Measurements from ENCODE around the gene ZNF622.

ZNF622 gene

GRCh38 chr5:16428359-16428758 is 37.2 kb downstream of the ZNF622 start:
- in situ Hi-C loops (cut with HindIII; ENCODE audit: low sequenced_read_pairs) = no loop called here

GRCh38 chr5:16427587-16427986 is 38.0 kb downstream of the ZNF622 start:
- no peak overlapping the region for H3K4me3 ChIP-seq (ENCODE audit: low read depth, low read length)
- no peak for DNase-seq (ENCODE audit: low read depth, low spot score)
- in situ Hi-C loops (cut with HindIII; ENCODE audit: low sequenced_read_pairs) = no loop called here
- no peak for TF ChIP-seq CTCF (IDR thresholded peaks at IDR 0.05; ENCODE audit: low read depth, low read length)

More at GRCh38 chr5:16428359-16428758, 37.2 kb downstream of the ZNF622 start:
- no peak for DNase-seq (ENCODE audit: low read depth, low spot score)
- no peak overlapping the region for H3K4me3 ChIP-seq (ENCODE audit: low read depth, low read length)
- no peak for TF ChIP-seq CTCF (IDR thresholded peaks at IDR 0.05; ENCODE audit: low read depth, low read length)

DNA sequence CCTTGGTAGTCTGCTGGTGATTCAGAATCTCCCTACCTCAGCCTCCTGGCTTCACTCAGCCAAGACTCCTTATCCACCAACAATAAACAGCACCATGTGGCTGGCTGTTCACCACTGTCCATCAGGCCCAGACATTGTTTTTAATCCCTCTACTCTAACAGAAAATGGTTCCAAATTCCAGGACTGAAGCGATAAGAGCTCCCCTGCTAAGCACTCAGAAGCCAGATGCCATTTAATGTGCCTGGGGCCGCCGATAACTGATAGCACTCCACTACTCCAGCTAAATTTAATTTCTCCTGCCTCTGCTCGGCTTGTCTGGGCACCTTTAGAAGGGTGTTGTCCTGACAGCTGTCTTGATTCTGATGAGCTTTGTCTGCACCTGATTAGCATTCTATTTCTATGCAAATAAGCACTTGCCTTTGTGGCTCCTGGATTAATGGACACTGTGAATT is 47.1 kb downstream of the ZNF622 start:
- in situ Hi-C loops (cut with HindIII; ENCODE audit: low sequenced_read_pairs) = no loop called here
- DNase-seq (ENCODE audit: low read depth, low spot score) = no peak
- no peak overlapping the region for H3K4me3 ChIP-seq (ENCODE audit: low read depth, low read length)
- TF ChIP-seq CTCF (IDR thresholded peaks at IDR 0.05; ENCODE audit: low read depth, low read length) = no peak

GRCh38 chr5:16417398-16418074 is 48.1 kb downstream of the ZNF622 start:
- TF ChIP-seq CTCF (IDR thresholded peaks at IDR 0.05; ENCODE audit: low read depth, low read length) = no peak
- no peak for DNase-seq (ENCODE audit: low read depth, low spot score)
- in situ Hi-C loops (cut with HindIII; ENCODE audit: low sequenced_read_pairs) = no loop called here

DNA sequence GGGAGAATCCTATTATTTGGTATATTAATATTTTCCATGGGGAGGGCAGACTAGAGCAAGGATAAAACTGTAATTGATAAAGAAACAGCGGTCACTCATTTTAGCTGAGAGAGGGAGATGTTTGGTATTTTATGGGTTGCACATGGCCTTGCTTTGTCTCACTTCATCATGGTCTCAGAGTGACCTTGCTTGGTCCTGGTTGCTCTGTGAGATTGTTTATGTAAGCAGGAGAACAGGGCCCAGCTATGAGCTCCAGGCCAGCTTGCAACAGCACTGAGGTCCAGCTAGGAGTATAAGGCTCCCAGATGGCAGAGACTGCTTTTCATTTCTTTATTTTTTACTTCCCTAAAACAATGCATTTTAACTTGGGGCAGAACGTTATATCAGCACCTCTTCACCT is 50.7 kb downstream of the ZNF622 start:
- no peak for TF ChIP-seq CTCF (IDR thresholded peaks at IDR 0.05; ENCODE audit: low read depth, low read length)
- H3K4me3 ChIP-seq (ENCODE audit: low read depth, low read length) = no peak overlapping the region
- in situ Hi-C loops (cut with HindIII; ENCODE audit: low sequenced_read_pairs) = no loop called here
- DNase-seq (ENCODE audit: low read depth, low spot score) = no peak

More at GRCh38 chr5:16417398-16418074, 48.1 kb downstream of the ZNF622 start:
- no peak overlapping the region for H3K4me3 ChIP-seq (ENCODE audit: low read depth, low read length)

GRCh38 chr5:16413166-16413860 is 52.3 kb downstream of the ZNF622 start:
- no peak for TF ChIP-seq CTCF (IDR thresholded peaks at IDR 0.05; ENCODE audit: low read depth, low read length)
- no peak for DNase-seq (ENCODE audit: low read depth, low spot score)
- no peak overlapping the region for H3K4me3 ChIP-seq (ENCODE audit: low read depth, low read length)
- in situ Hi-C loops (cut with HindIII; ENCODE audit: low sequenced_read_pairs) = no loop called here

All from astrocyte of the spinal cord (primary cell).